Fibroblast of lung (primary cell): Measurements from ENCODE around the gene CADM2.
"Not testable (repeated sequence)": the region's sequence is repeated elsewhere in the genome, so short reads cannot be mapped to it uniquely, and the experiment has no call there.

Source experiments
- CTCF ChIP-seq, 2 donors: IDR thresholded peaks in 1 of 2; conservative IDR thresholded peaks in 1 of 2; 1 replicate in 1 of 2; 2 replicates in 1 of 2; pipeline ENCODE4 v1.5.1; 2011 to 2012; ENCODE audit warnings: low read length in 2 of 2, control low read depth in 1 of 2, inconsistent platforms in 1 of 2, low read depth in 1 of 2, mild to moderate bottlenecking in 1 of 2
- EZH2 ChIP-seq: IDR thresholded peaks from 2 replicates; pipeline ENCODE4 v1.5.1; 2012; ENCODE audit warnings: low read length, control low read depth, mild to moderate bottlenecking; ENCODE audit errors: missing control alignments

GRCh38 chr3:85708325-85708724 lies 749.5 kb downstream of the CADM2 start:
- not testable (repeated sequence) for TF ChIP-seq CTCF (conservative IDR thresholded peaks at IDR 0.05 in 1 of 2, IDR thresholded peaks at IDR 0.05 in 1 of 2; ENCODE audit: low read depth in 1 of 2, low read length in 2 of 2); EZH2
